Peyer's patch (tissue), 4 donors: Measurements from ENCODE around the gene ECSIT.

Experiments
- CTCF ChIP-seq, 6 experiments: fragments of 450-650 bp in 4 of 6; fragments of 200-600 bp in 2 of 6; sonication (generic) in 1 of 6; IDR thresholded peaks; one replicate each; pipeline ENCODE4 v1.5.1; 2017 to 2019; ENCODE audit warnings: antibody characterized with exemption in 6 of 6, mild to moderate bottlenecking in 3 of 6, moderate library complexity in 1 of 6
- POLR2A ChIP-seq, 2 donors: fragments of 450-650 bp; IDR thresholded peaks; one replicate each; pipeline ENCODE4 v1.5.1; 2017; ENCODE audit warnings: antibody characterized with exemption in 2 of 2, mild to moderate bottlenecking in 2 of 2, moderate library complexity in 2 of 2

- TF ChIP-seq CTCF (IDR thresholded peaks at IDR 0.05) = no peak
- TF ChIP-seq POLR2A (IDR thresholded peaks at IDR 0.05) = no peak
Observed at GRCh38 chr19:11457115-11457514, 71.8 kb downstream of the ECSIT start.
